Activated B cell treated with CpG ODN at 0.5 μM for 24 hours (primary cell): ENCODE data around the gene OR2B6. TPM values are rescaled to one million over a fixed set of nuclear protein-coding genes. Genes with fewer than 3 reads are reported as not detected.

Experiments
- ATAC-seq: fragments of 200-7000 bp; cut with Tn5 transposase; one replicate; pipeline ENCODE4 v1.10.0; 2021; ENCODE audit warnings: low read depth, mild to moderate bottlenecking, moderate library complexity
- CTCF ChIA-PET: fragments of 350-600 bp; sonication (Branson Sonifier 250); formaldehyde crosslinking; loops from one replicate; lab custom pipeline; 2021; ENCODE audit warnings: antibody characterized with exemption; lab: Charles Lee
- POLR2A ChIA-PET: fragments of 350-600 bp; sonication (Branson Sonifier 250); formaldehyde crosslinking; loops from one replicate; lab custom pipeline; 2021; ENCODE audit warnings: antibody characterized with exemption; lab: Charles Lee
- DNase-seq: peaks from one replicate; pipeline ENCODE4 v3.0.0; 2022
- H3K27ac Mint-ChIP-seq: one replicate; pipeline ENCODE4 v1.8.0; 2020; ENCODE audit warnings: mixed read lengths
- H3K27me3 Mint-ChIP-seq: one replicate; pipeline ENCODE4 v1.8.0; 2021; ENCODE audit warnings: mixed read lengths
- H3K36me3 Mint-ChIP-seq: one replicate; pipeline ENCODE4 v1.8.0; 2021; ENCODE audit warnings: low read depth, mixed read lengths
- H3K4me1 Mint-ChIP-seq: one replicate; pipeline ENCODE4 v1.8.0; 2021; ENCODE audit warnings: mixed read lengths
- H3K4me3 Mint-ChIP-seq: one replicate; pipeline ENCODE4 v1.8.0; 2020; ENCODE audit warnings: mild to moderate bottlenecking, mixed read lengths
- H3K9me3 Mint-ChIP-seq: one replicate; pipeline ENCODE4 v1.8.0; 2020; ENCODE audit warnings: mixed read lengths
- intact Hi-C: fragments of 100-400 bp; cut with micrococcal nuclease; formaldehyde crosslinking; loops from one replicate; pipeline ENCODE4 v1.15.1; 2024
- total RNA-seq: library from RNA; stranded (reverse); gene quantifications from 2 replicates; pipeline ENCODE4 v1.2.3, GENCODE V29; 2022
- TF ChIP-seq, protein P1 (sequence below): fragments of 200-600 bp; IDR thresholded peaks from one replicate; pipeline ENCODE4 v1.8.0; 2022; ENCODE audit warnings: antibody characterized with exemption, mild to moderate bottlenecking

Gene OR2B6
- total RNA-seq, 1 donor from 2014 or later = not detected

- Mint-ChIP-seq H3K9me3 (no peaks in the 10 kb centered on the region), H3K4me1 (peaks cover 4% of the 10 kb centered on the region), H3K27ac (no peak overlapping the region), H3K27me3 (no peaks in the 10 kb centered on the region), H3K36me3 (no peaks in the 10 kb centered on the region), H3K4me3 (no peak overlapping the region)
- DNase-seq (no peak), ATAC-seq (no peak)
- CTCF ChIA-PET = no interaction called here
- TF ChIP-seq, protein P1, sequence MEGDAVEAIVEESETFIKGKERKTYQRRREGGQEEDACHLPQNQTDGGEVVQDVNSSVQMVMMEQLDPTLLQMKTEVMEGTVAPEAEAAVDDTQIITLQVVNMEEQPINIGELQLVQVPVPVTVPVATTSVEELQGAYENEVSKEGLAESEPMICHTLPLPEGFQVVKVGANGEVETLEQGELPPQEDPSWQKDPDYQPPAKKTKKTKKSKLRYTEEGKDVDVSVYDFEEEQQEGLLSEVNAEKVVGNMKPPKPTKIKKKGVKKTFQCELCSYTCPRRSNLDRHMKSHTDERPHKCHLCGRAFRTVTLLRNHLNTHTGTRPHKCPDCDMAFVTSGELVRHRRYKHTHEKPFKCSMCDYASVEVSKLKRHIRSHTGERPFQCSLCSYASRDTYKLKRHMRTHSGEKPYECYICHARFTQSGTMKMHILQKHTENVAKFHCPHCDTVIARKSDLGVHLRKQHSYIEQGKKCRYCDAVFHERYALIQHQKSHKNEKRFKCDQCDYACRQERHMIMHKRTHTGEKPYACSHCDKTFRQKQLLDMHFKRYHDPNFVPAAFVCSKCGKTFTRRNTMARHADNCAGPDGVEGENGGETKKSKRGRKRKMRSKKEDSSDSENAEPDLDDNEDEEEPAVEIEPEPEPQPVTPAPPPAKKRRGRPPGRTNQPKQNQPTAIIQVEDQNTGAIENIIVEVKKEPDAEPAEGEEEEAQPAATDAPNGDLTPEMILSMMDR = no peak
- intact Hi-C loops = no loop called here
- POLR2A ChIA-PET = interaction anchor here (0.6 kb wide), 1 partner anchor 421 kb away, joined by 3 read pairs; no protein-coding TSS in a partner anchor
Measured at GRCh38 chr6:27977387-27977786, 20.3 kb downstream of the OR2B6 start.

GRCh38 chr6:27978705-27979104 is 21.7 kb downstream of the OR2B6 start:
- peaks cover 4% of the 10 kb centered on the region for H3K4me1 Mint-ChIP-seq
- ATAC-seq = no peak
- POLR2A ChIA-PET = no interaction called here
- H3K27ac Mint-ChIP-seq = no peak overlapping the region
- no peaks in the 10 kb centered on the region for H3K27me3 Mint-ChIP-seq
- no peak overlapping the region for H3K4me3 Mint-ChIP-seq
- no peaks in the 10 kb centered on the region for H3K9me3 Mint-ChIP-seq
- intact Hi-C loops = no loop called here
- CTCF ChIA-PET = no interaction called here
- H3K36me3 Mint-ChIP-seq = no peaks in the 10 kb centered on the region
- DNase-seq = no peak
- TF ChIP-seq, protein P1 = no peak

GRCh38 chr6:27980111-27980510 is 23.1 kb downstream of the OR2B6 start:
- ChIA-PET CTCF (no interaction called here), POLR2A (no interaction called here)
- H3K36me3 Mint-ChIP-seq = no peaks in the 10 kb centered on the region
- peaks cover 3% of the 10 kb centered on the region for H3K27me3 Mint-ChIP-seq
- no peak overlapping the region for H3K4me3 Mint-ChIP-seq
- no peak overlapping the region for H3K27ac Mint-ChIP-seq
- intact Hi-C loops = no loop called here
- no peaks in the 10 kb centered on the region for H3K9me3 Mint-ChIP-seq
- TF ChIP-seq, protein P1 = no peak
- H3K4me1 Mint-ChIP-seq = peaks cover 1% of the 10 kb centered on the region
- ATAC-seq = no peak
- DNase-seq = no peak

DNA sequence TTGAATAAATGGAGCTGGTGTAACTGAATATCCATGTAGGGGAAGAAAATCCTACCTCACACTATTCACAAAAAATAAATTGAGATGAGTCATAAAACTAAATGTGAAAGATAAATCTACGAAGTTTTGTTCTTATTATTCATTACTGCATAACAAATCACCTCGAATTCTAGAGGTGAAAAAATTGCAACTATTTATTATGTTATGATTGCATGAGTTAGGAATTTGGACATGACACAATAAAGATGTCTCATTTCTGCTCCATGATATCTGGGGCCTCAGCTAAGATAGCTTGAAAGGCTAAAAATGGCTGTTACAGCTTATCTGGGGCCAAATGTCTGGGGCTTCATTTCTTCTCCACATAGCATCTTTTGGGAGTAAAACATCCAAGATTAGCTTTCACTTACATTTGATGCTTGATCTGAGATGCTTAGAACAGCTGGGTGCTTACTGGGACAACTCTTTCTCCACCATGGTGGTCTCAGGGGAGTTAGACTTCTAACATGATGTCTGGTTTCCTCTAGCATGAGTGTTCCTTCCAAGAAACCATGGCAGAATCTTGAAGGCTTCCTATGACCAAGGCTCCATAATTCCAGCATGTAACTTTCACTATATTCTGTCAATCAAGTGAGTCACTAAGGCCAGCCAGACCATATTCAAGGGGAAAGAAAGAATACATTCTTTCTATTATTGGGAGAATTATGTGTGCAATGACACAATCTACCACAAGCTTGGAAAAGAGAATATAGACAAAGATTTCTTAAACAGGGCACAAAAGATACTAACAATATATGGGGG is 30.1 kb downstream of the OR2B6 start:
- POLR2A ChIA-PET = no interaction called here
- CTCF ChIA-PET = no interaction called here

DNA sequence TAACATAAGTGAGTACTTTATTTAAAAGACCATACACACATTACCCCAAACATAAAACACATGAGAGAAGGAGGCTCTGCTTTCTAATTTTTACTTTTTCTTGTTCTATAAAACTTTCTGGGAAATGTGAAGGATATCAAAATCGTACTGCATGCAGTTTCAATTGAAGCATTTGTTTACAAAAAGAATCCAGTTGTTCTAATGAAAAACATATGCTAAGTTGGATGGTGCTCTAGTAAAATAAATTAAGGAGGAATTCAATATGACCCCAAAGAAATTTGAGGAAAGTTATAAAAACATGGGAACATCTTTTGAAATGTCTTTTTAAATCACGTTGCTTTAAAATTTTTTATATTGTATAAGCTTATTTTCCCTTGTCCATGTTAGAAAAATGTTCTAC is 37.6 kb downstream of the OR2B6 start:
- TF ChIP-seq, protein P1 = no peak
- H3K4me1 Mint-ChIP-seq = no peaks in the 10 kb centered on the region
- DNase-seq (no peak), ATAC-seq (no peak)
- peaks cover 8% of the 10 kb centered on the region for H3K27me3 Mint-ChIP-seq
- no peaks in the 10 kb centered on the region for H3K36me3 Mint-ChIP-seq
- CTCF ChIA-PET = no interaction called here
- no peaks in the 10 kb centered on the region for H3K9me3 Mint-ChIP-seq
- POLR2A ChIA-PET = no interaction called here
- H3K4me3 Mint-ChIP-seq = no peak overlapping the region
- intact Hi-C loops = no loop called here
- no peak overlapping the region for H3K27ac Mint-ChIP-seq

More for the DNA sequence above, 30.1 kb downstream of the OR2B6 start:
- Mint-ChIP-seq H3K4me3 (no peak overlapping the region), H3K27me3 (peaks cover 6% of the 10 kb centered on the region), H3K36me3 (no peaks in the 10 kb centered on the region), H3K4me1 (no peaks in the 10 kb centered on the region), H3K27ac (no peak overlapping the region), H3K9me3 (no peaks in the 10 kb centered on the region)
- no peak for DNase-seq
- intact Hi-C loops = no loop called here
- TF ChIP-seq, protein P1 = no peak
- ATAC-seq = no peak
